Body of pancreas (tissue), 4 donors: Measurements from ENCODE around the gene GABRB1.

Experiments
- POLR2A ChIP-seq, 3 donors: fragments of 450-650 bp; IDR thresholded peaks; one replicate each; pipeline ENCODE4 v1.6.1; 2016; ENCODE audit warnings: antibody characterized with exemption in 3 of 3, mild to moderate bottlenecking in 2 of 3
- TF ChIP-seq, protein P1 (sequence below), 7 experiments: fragments of 450-650 bp in 4 of 7; fragments of 200-600 bp in 3 of 7; sonication (generic) in 3 of 7; IDR thresholded peaks; one replicate each; pipeline ENCODE4 v1.5.1; 2016 to 2019; ENCODE audit warnings: antibody characterized with exemption in 7 of 7

DNA sequence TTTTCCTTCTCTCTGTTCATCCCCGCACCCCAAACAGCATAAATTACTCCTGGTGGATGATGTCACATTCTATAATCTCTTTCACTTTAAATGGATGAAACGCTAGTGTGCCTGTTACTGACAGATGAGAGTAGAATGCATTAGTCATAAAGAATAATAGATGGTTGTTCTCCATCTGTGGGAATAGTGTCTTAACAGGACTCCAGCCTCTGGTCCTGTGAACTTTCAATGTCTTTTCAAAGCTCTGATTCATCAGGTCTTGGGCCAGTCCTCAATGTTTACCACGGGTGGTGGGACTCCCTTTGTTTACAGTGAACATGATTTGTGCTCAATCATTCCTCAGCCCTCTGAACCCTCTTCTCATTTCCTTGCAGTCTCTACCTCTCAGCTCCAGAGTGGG lies 182.6 kb downstream of the GABRB1 start:
- TF ChIP-seq POLR2A (IDR thresholded peaks at IDR 0.05), result no peak
- TF ChIP-seq, protein P1, sequence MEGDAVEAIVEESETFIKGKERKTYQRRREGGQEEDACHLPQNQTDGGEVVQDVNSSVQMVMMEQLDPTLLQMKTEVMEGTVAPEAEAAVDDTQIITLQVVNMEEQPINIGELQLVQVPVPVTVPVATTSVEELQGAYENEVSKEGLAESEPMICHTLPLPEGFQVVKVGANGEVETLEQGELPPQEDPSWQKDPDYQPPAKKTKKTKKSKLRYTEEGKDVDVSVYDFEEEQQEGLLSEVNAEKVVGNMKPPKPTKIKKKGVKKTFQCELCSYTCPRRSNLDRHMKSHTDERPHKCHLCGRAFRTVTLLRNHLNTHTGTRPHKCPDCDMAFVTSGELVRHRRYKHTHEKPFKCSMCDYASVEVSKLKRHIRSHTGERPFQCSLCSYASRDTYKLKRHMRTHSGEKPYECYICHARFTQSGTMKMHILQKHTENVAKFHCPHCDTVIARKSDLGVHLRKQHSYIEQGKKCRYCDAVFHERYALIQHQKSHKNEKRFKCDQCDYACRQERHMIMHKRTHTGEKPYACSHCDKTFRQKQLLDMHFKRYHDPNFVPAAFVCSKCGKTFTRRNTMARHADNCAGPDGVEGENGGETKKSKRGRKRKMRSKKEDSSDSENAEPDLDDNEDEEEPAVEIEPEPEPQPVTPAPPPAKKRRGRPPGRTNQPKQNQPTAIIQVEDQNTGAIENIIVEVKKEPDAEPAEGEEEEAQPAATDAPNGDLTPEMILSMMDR (IDR thresholded peaks at IDR 0.05), result no peak
